Measurements from ENCODE around the gene ALX3.
"Not testable (repeated sequence)": the region's sequence is repeated elsewhere in the genome, so short reads cannot be mapped to it uniquely, and the experiment has no call there.

Gene ALX3

GRCh38 chr1:110089561-110090275 lies 19.2 kb upstream of the ALX3 start:
- in situ Hi-C loops (cut with MboI; ENCODE audit: low sequenced_read_pairs), result no loop called here

DNA sequence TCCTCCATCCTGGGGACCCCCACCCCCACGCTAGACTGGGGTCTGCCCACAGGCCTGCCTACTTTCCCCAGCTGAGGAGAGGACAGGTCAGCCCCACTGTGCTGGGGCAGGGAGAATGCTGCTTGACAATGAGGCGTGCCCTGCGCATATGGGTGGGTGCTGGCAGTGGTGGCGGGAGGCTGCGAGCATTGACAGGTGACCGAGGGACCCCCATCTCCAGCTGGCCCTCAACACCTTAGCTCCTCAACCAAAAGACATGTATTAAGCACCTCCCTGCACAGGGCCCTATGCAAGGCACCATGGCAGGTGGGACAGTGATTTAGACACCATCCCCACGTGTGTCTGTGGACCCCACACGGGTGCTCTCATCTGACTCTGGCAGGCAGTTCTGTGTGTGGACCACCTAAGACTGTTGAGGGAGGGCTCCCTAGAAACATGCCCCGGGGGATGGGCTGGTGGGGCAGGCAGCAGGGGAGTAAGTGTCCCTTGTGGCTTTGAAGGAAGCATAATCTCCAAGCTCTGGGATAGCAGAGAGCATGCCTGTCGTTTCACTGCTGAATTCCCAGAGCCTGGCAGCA lies 18.4 kb upstream of the ALX3 start:
- in situ Hi-C loops (cut with MboI; ENCODE audit: low sequenced_read_pairs), result no loop called here

DNA sequence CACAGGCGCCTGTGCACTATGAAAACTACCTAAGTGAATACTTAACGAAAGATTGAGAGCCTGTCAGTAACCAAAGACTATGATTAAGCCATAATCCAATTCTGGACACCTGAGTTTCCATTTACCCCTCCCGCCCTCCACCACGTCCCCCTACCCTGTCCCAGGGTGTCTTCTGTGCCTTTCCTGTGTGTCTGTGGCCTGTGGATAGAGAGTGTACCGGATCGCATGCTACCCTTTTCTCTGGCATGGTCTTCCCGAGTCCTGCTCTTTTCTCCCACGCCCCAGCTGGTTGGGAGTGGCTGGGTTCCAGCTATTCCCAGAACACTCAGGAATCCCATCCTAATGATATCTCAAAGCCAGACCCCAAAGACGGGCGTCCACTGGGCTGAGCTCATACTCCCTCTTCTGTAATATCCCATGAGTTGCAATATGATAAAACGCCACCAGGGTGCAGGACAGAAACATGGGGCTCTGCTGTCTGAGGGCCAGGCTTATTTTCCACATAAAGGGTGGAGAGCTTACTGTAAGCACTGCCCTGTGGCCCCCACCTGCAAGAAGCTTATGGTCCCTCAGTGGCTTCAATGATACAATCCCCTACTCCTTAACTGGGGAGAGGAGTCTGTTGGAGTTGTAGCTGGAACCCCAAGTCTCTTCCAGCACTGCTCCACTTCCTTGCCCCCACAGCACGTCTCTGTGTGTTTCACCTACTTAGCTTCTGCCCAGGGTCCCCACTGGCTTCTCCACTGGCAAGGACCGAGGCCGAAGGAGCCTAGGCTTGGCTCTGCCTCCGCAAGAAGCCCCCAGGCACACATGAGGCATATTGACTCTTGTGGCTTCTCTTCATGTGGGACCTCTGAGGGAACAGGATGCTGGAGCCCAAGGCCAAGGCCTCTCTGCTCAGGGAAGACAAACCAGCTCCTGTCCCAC lies 17.6 kb upstream of the ALX3 start:
- in situ Hi-C loops (cut with MboI; ENCODE audit: low sequenced_read_pairs), result no loop called here

DNA sequence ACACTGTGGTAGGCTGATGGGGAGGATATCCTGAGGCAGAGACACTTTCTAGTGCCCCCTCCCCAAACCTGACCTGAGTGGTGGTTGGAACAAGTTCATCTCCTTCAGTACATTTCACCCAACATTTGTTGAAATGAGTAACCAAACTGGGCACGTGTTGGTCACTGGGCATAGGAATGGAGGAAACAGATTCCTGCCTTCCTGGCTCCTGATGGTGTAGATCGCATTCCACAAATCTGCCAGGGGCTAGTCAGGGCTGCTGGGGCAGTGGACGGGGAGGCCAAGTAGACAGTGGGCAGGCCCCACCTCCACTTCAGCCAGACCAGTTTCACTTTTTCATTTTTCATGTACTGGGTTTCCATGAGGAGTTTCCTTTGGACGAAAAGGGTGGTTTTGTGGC lies 16.5 kb upstream of the ALX3 start:
- in situ Hi-C loops (cut with MboI; ENCODE audit: low sequenced_read_pairs), result no loop called here

- in situ Hi-C loops (cut with MboI; ENCODE audit: low sequenced_read_pairs), result no loop called here
Observed at GRCh38 chr1:110085671-110086070, 15.2 kb upstream of the ALX3 start.

DNA sequence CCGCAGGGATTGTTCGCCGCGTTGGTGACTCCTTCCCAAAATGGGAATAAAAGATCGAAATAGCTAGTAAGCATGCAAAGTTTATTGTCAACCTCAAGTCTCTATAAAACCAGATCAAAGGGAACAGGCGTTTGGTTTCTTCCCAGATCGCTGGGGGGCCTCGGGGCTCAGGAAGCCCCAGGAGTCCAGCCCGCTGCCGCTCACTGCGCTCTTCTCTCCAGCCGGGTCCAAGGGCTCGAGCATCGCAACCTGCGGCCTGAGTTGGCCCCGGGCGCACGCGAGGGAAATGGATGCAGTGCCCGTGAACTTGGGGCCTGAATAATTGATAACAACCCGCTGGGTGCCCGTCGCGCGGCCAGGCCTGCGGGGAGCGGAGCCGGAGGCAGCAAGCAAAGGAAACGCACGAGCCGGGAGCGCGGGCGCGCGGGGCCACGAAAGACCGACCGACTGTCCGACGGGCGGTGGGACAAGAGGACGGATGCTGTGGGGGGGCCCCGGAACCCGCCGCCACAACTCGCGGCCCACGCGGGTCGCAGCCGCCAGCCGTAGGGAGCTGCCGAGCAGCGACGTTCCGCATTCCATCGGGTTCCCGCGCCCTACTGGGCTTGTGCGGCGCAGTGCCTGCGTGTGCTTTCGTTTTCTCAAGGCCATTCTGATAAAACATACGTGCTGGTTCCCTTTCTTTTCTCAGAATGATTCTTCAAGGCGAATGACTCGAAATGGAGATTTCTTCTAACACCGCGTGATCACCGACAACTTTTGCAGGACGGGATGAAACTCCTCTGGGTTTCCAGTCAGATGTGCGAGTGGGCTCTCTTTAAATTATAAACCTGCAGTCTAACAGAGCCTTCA lies 14.0 kb upstream of the ALX3 start:
- in situ Hi-C loops (cut with MboI; ENCODE audit: low sequenced_read_pairs), result no loop called here

DNA sequence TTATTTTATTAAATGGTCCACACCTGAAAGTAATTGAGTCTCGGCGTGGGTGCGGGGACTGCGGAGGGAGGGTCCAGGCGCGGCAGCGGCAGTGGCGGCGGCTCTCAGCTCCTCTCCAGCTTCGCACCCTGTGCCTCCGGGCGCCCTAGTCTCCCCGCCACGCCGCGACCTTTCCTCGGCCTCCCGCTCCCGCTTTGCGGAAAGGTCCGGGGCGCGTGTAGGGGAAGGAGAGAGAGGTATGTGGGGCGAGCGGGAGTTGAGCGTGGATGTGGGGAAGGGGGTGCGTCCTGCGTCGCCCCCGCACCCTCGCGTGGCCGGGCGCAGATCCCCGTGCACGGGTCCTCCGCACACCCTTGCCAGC lies 13.4 kb upstream of the ALX3 start:
- in situ Hi-C loops (cut with MboI; ENCODE audit: low sequenced_read_pairs), result no loop called here

GRCh38 chr1:110083061-110083865 lies 12.8 kb upstream of the ALX3 start:
- in situ Hi-C loops (cut with MboI; ENCODE audit: low sequenced_read_pairs), result no loop called here

DNA sequence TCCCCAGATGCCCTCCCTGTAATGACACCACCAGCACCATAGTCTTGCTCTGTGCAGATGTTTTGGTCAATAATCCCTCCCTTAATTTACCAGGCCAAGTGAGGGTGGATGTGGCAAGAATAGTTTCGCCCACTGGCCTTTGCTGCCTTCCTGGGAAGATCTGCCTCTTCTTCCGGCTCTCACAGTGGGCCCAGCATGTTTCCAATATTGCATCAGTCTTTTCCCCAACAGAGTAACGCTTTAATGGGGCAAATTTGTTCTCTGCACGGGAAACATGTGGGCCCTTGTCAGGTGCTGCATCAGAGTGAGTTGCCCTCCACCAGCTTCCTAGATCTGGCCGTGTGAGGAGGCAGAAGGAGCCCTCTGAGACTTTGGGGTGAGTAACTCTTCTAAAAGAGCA lies 12.0 kb upstream of the ALX3 start:
- in situ Hi-C loops (cut with MboI; ENCODE audit: low sequenced_read_pairs), result no loop called here

- in situ Hi-C loops (cut with MboI; ENCODE audit: low sequenced_read_pairs), result no loop called here
Observed at GRCh38 chr1:110081061-110081460, 10.6 kb upstream of the ALX3 start.

DNA sequence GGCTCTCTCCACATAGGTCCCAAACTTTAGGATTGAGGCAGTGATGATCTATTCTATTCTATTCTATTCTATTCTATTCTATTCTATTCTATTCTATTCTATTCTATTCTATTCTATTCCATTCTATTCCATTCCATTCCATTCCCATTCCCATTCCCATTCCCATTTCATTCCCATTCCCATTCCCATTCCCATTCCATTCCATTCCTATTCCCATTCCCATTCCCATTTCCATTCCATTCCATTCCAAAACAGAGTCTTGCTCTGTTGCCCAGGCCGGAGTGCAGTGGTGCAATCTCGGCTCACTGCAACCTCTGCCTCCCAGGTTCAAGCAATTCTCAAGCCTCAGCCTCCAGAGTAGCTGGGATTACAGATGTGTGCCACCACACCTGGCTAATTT lies 9.5 kb upstream of the ALX3 start:
- in situ Hi-C loops (cut with MboI; ENCODE audit: low sequenced_read_pairs), result not testable (repeated sequence)

DNA sequence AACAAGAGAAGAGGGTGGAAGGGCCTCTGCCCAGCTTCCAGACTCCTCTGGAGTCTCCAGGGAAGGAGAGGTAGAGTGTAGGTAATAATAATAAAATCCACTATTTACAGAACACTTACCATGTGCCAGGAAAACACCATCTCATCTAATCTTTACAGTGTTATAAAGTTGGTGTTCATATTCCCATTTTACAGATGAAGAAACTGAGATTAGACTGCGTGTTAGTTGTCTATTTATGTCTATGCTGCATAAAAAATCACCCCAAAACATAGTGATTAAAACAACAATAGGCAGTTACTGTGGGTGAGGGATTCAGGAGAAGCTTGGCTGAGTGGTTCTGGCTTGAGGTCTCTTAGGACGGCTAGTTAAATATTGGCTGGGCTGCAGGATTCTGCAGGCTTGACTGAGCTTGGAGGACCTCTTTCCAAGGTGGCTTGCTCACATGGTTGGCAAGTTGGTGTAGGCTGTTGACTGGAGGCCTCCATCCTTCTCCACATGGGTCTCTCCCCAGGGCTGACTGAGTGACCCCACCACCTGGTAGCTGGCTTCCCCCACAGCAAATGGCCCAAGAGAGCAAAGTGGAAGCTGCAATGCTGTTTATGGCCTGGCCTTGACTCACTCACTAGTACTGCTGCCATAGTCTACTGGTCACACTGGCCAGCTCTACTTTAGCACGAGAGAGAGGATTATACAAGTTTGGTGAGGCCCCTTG lies 6.5 kb upstream of the ALX3 start:
- in situ Hi-C loops (cut with MboI; ENCODE audit: low sequenced_read_pairs), result no loop called here

DNA sequence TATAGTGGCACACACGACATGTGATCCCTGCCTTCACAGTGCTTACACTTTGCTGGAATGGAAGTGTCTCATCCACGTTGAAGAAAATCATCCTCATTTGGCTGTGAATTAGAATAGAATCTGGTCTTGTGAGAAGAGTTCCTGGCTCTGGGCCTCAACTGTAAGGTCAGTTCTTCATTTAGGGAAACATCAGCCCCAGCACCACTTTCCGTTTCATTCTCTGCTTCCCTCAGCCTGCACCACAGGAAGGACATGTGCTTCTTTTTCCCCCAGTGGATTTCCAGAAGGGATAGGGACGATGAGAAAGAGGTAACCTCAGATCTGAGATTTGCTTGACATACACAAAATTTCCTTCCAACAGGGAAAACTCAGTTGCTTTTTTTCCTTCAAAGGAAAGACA lies 3.7 kb upstream of the ALX3 start:
- in situ Hi-C loops (cut with MboI; ENCODE audit: low sequenced_read_pairs), result no loop called here

DNA sequence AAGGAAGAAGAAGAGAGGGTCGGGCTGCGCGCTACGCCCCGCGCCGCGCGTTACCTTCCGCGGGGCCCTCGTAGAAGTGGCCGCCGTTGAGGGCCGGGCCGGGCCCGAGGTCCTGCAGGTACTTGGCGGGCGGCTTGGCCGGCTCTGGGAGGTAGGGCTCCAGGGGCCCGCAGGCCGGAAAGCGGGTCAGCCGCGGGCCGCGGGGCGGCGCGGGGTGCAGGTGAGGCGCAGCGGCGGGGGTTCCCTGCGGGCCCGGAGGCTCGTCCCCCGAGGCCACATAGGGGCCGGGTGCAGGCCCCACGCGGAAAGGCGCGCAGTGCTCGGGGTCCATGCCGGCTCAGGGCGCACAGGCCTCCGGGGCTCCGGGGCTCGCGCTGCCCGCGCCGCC lies 196 bp downstream of the ALX3 start:
- in situ Hi-C loops (cut with MboI; ENCODE audit: low sequenced_read_pairs), result no loop called here

DNA sequence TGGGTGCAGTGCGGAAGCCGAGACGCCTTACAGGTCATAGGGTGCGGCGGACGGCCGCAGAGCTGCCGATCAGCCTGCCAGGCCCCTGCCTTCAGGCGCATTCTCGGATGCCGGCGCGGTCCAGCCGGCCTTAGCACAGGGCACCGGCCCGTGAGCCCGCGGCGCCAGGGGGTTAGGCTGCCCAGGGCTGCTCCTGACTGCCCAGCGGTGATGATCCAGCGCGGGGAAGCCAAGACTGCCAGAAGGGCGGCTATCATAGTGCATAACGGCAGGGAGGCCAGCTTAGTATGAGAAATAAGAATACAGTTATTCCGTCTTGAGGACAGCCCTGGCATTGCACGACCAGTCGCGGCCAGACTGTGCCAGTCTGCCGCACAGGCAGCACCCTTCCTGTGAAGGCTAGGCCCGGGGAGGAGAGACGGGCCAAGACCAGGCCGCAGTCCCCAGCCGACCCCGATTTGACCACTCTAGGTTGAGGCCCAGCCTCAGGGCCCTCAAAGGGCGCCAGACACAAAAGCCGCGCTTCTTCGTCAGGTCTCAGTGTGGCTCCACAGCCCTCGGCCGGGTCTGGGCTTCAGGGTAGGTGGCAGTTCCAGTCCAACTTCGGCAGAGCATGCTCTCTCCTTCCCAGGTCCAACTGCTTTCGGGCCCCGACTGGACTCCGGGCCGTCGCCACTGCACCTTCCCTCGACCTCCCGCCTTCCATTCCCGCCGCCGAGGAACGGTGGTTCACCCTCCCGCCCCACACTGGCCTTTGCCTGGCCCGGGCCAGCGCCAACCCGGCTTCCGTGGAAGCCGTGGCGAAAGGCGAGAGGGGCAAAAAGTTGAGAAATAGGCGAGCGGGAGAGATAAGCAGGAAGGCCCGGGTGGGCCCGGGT lies 829 bp downstream of the ALX3 start:
- in situ Hi-C loops (cut with MboI; ENCODE audit: low sequenced_read_pairs), result no loop called here

DNA sequence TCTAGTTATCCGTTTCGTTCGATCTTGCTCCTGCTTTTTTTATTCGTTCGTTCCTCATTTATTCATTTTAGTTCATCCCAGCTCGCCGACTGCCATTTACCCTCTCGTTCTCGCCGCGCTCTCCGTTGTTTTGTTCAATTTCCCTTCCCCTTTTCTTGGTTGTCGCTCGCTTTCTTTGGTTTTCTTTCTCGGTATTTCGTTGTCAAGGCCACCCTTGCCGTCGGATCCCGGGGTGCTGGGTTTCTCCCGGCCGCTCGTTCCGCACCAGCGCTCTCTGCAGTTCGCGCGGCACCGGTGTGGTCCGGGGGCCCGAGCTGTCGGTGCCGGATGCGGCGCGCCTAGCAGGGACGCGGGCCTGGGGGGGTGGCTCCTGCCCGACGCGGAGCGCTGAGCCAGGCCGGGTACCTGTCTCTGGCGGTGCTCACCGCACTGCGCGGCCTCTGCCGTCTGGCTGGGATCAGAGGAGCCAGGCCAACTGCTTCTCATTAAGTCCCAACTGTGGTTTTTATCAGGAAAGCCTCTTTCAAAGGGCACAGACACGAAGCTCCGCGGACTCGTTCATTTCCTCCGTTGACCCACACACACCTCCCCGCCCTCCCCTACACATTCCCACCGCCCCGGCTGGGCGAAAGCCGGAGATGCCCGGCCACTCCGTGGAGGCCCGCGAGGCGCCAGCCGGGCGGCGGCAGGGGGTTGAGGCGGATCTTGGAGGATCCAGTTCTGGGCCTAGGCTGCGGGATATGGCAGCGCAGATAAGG lies 1.6 kb downstream of the ALX3 start:
- in situ Hi-C loops (cut with MboI; ENCODE audit: low sequenced_read_pairs), result no loop called here

- in situ Hi-C loops (cut with MboI; ENCODE audit: low sequenced_read_pairs), result no loop called here
Observed at GRCh38 chr1:110067893-110068645, 2.4 kb downstream of the ALX3 start.
